ENCODE data around the gene SLC4A5.

DNA sequence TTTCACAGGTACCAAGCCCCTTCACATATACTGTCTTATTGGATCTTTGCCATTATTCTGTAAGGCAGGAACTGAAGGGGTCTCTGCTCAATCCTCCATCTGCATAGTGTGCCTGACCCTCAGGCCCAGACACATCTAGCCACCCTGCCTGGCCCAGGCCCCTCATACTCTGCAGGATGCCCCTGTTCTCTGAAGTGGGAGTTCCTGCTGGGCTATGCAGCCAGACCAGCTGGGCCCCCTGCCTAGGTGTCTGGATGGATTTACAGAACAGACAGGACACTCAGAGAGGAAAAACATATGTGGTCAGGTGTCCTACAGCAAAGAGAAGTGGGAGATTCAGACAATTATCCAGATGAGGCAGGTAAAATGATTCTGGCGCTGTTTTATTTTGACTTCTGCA, 42.0 kb downstream of the SLC4A5 start:
- TF ChIP-seq, protein P1, sequence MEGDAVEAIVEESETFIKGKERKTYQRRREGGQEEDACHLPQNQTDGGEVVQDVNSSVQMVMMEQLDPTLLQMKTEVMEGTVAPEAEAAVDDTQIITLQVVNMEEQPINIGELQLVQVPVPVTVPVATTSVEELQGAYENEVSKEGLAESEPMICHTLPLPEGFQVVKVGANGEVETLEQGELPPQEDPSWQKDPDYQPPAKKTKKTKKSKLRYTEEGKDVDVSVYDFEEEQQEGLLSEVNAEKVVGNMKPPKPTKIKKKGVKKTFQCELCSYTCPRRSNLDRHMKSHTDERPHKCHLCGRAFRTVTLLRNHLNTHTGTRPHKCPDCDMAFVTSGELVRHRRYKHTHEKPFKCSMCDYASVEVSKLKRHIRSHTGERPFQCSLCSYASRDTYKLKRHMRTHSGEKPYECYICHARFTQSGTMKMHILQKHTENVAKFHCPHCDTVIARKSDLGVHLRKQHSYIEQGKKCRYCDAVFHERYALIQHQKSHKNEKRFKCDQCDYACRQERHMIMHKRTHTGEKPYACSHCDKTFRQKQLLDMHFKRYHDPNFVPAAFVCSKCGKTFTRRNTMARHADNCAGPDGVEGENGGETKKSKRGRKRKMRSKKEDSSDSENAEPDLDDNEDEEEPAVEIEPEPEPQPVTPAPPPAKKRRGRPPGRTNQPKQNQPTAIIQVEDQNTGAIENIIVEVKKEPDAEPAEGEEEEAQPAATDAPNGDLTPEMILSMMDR (IDR thresholded peaks at IDR 0.05; ENCODE audit: control extremely low read depth in 1 of 3, insufficient read depth in 1 of 3, low read depth in 1 of 3, low read length in 3 of 3): no peak
- TF ChIP-seq TCF12 (IDR thresholded peaks at IDR 0.05; ENCODE audit: low read depth, low read length) (no peak), EZH2 (IDR thresholded peaks at IDR 0.05; ENCODE audit: low read depth, low read length, severe bottlenecking) (no peak), CEBPB (IDR thresholded peaks at IDR 0.05; ENCODE audit: low read depth, low read length) (no peak), POLR2AphosphoS5 (IDR thresholded peaks at IDR 0.05; ENCODE audit: low read depth, low read length) (no peak), POLR2A (IDR thresholded peaks at IDR 0.05; ENCODE audit: control extremely low read depth in 1 of 2, low read depth in 2 of 2, low read length in 2 of 2) (no peak), SP2 (IDR thresholded peaks at IDR 0.05; ENCODE audit: low read length) (no peak), CHD1 (IDR thresholded peaks at IDR 0.05; ENCODE audit: low read depth, low read length) (no peak), RNF2 (IDR thresholded peaks at IDR 0.05; ENCODE audit: borderline replicate concordance, low read depth, low read length, missing control alignments, poor library complexity, severe bottlenecking) (no peak), SRF (IDR thresholded peaks at IDR 0.05; ENCODE audit: low read depth, low read length) (no peak), GABPA (IDR thresholded peaks at IDR 0.05; ENCODE audit: borderline replicate concordance, insufficient read depth, low read length) (no peak), EP300 (IDR thresholded peaks at IDR 0.05; ENCODE audit: borderline replicate concordance in 1 of 2, low read depth in 2 of 2, low read length in 2 of 2) (no peak)

Data from H1 (cell line).